HG03342 (cell line): ENCODE measurements around the gene RCOR3.
"Not testable (repeated sequence)": the region's sequence is repeated elsewhere in the genome, so short reads cannot be mapped to it uniquely, and the experiment has no call there.

Source experiments
- ATAC-seq: cut with Tn5 transposase; IDR thresholded peaks from one replicate; pipeline ENCODE4 v1.9.1; 2021; ENCODE audit warnings: mild to moderate bottlenecking, moderate library complexity; ENCODE audit not compliant: unreplicated experiment

Gene RCOR3

GRCh38 chr1:211258756-211259637 lies at the start of gene RCOR3:
Gene RCOR3 (plus strand): TSS chr1:211259366. CDS start chr1:211259561, 195 bp downstream.
- peak; percentile 64 for ATAC-seq

GRCh38 chr1:211210052-211210451 lies 49.1 kb upstream of the RCOR3 start:
- ATAC-seq = no peak

- ATAC-seq = no peak
These were observed 48.2 kb upstream of the RCOR3 start for GRCh38 chr1:211210965-211211364.

- no peak for ATAC-seq
These were observed 45.5 kb upstream of the RCOR3 start for GRCh38 chr1:211213702-211214101.

GRCh38 chr1:211215577-211215976 lies 43.6 kb upstream of the RCOR3 start:
- ATAC-seq = no peak

GRCh38 chr1:211217392-211217791 lies 41.8 kb upstream of the RCOR3 start:
- no peak for ATAC-seq

GRCh38 chr1:211222469-211223234 lies 36.5 kb upstream of the RCOR3 start:
- ATAC-seq = not testable (repeated sequence)

- not testable (repeated sequence) for ATAC-seq
These were observed 30.4 kb upstream of the RCOR3 start for GRCh38 chr1:211228573-211229364.

GRCh38 chr1:211229365-211229759 lies 29.8 kb upstream of the RCOR3 start:
- no peak for ATAC-seq

GRCh38 chr1:211231873-211232272 lies 27.3 kb upstream of the RCOR3 start:
- no peak for ATAC-seq

GRCh38 chr1:211236633-211237320 lies 22.4 kb upstream of the RCOR3 start:
- no peak for ATAC-seq

- ATAC-seq = no peak
These were observed 21.6 kb upstream of the RCOR3 start for GRCh38 chr1:211237579-211237978.

GRCh38 chr1:211240567-211240966 lies 18.6 kb upstream of the RCOR3 start:
- ATAC-seq = not testable (repeated sequence)

- ATAC-seq = no peak
These were observed 18.1 kb upstream of the RCOR3 start for GRCh38 chr1:211241071-211241470.

- not testable (repeated sequence) for ATAC-seq
These were observed 15.5 kb upstream of the RCOR3 start for GRCh38 chr1:211243639-211244038.

- ATAC-seq = not testable (repeated sequence)
These were observed 12.6 kb upstream of the RCOR3 start for GRCh38 chr1:211246583-211246982.

- no peak for ATAC-seq
These were observed 11.2 kb upstream of the RCOR3 start for GRCh38 chr1:211247921-211248320.

- not testable (repeated sequence) for ATAC-seq
These were observed 9.6 kb upstream of the RCOR3 start for GRCh38 chr1:211249611-211250010.

GRCh38 chr1:211257826-211258225 lies 1.3 kb upstream of the RCOR3 start:
- no peak for ATAC-seq

- peak; percentile 38 for ATAC-seq
These were observed 833 bp upstream of the RCOR3 start for GRCh38 chr1:211258310-211258755.
